Aorta (tissue), 5 donors: ENCODE measurements around the gene CBARP. TPM values are rescaled to one million over a fixed set of nuclear protein-coding genes. Genes with fewer than 3 reads are reported as not detected.

ENCODE experiments used
- ATAC-seq: fragments of 200-7000 bp; cut with Tn5 transposase; one replicate; pipeline ENCODE4 v1.9.1; 2022; ENCODE audit warnings: moderate library complexity; ENCODE audit not compliant: low FRiP score
- DNase-seq, 2 donors: peaks; one replicate each; pipeline ENCODE4 v3.0.0-alpha.2; 2020
- H3K27ac ChIP-seq, 2 donors: one replicate each; pipeline ENCODE4 v1.5.1; 2013; ENCODE audit warnings: low read length in 2 of 2, mild to moderate bottlenecking in 2 of 2, moderate library complexity in 2 of 2, control low read depth in 1 of 2, inconsistent platforms in 1 of 2, low read depth in 1 of 2
- H3K27me3 ChIP-seq, 2 donors: one replicate each; pipeline ENCODE4 v1.6.1; 2013; ENCODE audit warnings: control low read depth in 1 of 2, low read length in 1 of 2, mild to moderate bottlenecking in 1 of 2, moderate library complexity in 1 of 2; ENCODE audit not compliant: insufficient read depth in 2 of 2, control insufficient read depth in 1 of 2
- H3K36me3 ChIP-seq, 2 donors: one replicate each; pipeline ENCODE4 v1.6.1; 2013; ENCODE audit warnings: control low read depth in 1 of 2, low read length in 1 of 2, mild to moderate bottlenecking in 1 of 2; ENCODE audit not compliant: insufficient read depth in 2 of 2, control insufficient read depth in 1 of 2
- H3K4me1 ChIP-seq, 2 donors: one replicate each; pipeline ENCODE4 v1.6.1; 2013; ENCODE audit warnings: low read length in 2 of 2, control low read depth in 1 of 2, mild to moderate bottlenecking in 1 of 2, moderate library complexity in 1 of 2; ENCODE audit not compliant: insufficient read depth in 2 of 2, control insufficient read depth in 1 of 2
- H3K4me3 ChIP-seq, 2 donors: one replicate each; pipeline ENCODE4 v1.5.1; 2013; ENCODE audit warnings: low read length in 2 of 2, control low read depth in 1 of 2, mild to moderate bottlenecking in 1 of 2
- H3K9me3 ChIP-seq: one replicate; pipeline ENCODE4 v1.6.1; 2013; ENCODE audit warnings: mild to moderate bottlenecking, low read length; ENCODE audit not compliant: control insufficient read depth
- WGBS, 2 donors: extraction: QIAGEN DNeasy Blood & Tissue Kit; methylation state at CpG; one replicate each; pipeline ENCODE4 v1.1.7; 2013; 5-methylcytosine and 5-hydroxymethylcytosine counted together
- intact Hi-C, 2 donors: fragments of 100-400 bp; cut with DNase I; formaldehyde crosslinking; loops; one replicate each; pipeline versions ENCODE4 v1.14.2 to v1.15.0; 2022
- polyA plus RNA-seq, 2 donors: library from polyadenylated mRNA; stranded (reverse); fragments of 200-250 nt; gene quantifications; one replicate each; pipeline ENCODE4 v1.2.3, GENCODE V29; 2013
- total RNA-seq, 2 donors: library from RNA; stranded (reverse); fragmentation: NEBNext Ultra II Directional; extraction: Animal tissue kit (Norgen Biotek cat#: 25700); gene quantifications; one replicate each; pipeline ENCODE4 v1.2.1, GENCODE V29; 2021
- donor health status: healthy with polysubstance abuse.
- donor health status: Bipolar disorder and iron deficiency.
- donor health status: DM: no; HTN: no; CAD: no.
- donor health status: DM: no; HTN: no; CAD: no.
- donor health status: DM: yes; HTN: yes; CAD: no.

CBARP gene
- total and polyA plus RNA-seq, 4 donors, result 0.88 to 3.7 (median 2.0) TPM

GRCh38 chr19:1252221-1252820, 14.5 kb upstream of the CBARP start:
- intact Hi-C loops, result no loop called here
- H3K27ac ChIP-seq, result peak overlapping the region; percentile 93 to 97
- peak; percentile 97 for DNase-seq
- peaks cover 0 to 2% of the 10 kb centered on the region in 2 donors for H3K27me3 ChIP-seq
- peak; percentile 79 for ATAC-seq
- 0 to 1% methylated on average over 29 to 30 of the region's 30 CpGs for WGBS, 2 donors
- peak overlapping the region; percentile 87 to 93 for H3K4me3 ChIP-seq
- no peaks in the 10 kb centered on the region for H3K4me1 ChIP-seq
- peaks cover 6 to 9% of the 10 kb centered on the region in 2 donors for H3K36me3 ChIP-seq
- H3K9me3 ChIP-seq, result no peaks in the 10 kb centered on the region

- Histone ChIP-seq H3K36me3 (peaks cover 6 to 9% of the 10 kb centered on the region in 2 donors), H3K4me3 (peak overlapping the region; percentile 87 to 93), H3K4me1 (no peaks in the 10 kb centered on the region), H3K9me3 (no peaks in the 10 kb centered on the region), H3K27ac (peak overlapping the region; percentile 93 to 95), H3K27me3 (peaks cover 0 to 2% of the 10 kb centered on the region in 2 donors)
- 2 to 4% methylated on average over 35 to 41 of the region's 41 CpGs for WGBS, 2 donors
- intact Hi-C loops, result no loop called here
- ATAC-seq (no peak), DNase-seq (peak; percentile 89 to 93)
These were observed 13.8 kb upstream of the CBARP start for GRCh38 chr19:1251330-1252220.

GRCh38 chr19:1250437-1251260, 12.8 kb upstream of the CBARP start:
- 1% methylated on average over 42 to 90 of the region's 90 CpGs for WGBS, 2 donors
- intact Hi-C loops, result no loop called here
- Histone ChIP-seq H3K9me3 (no peaks in the 10 kb centered on the region), H3K36me3 (peaks cover 4 to 7% of the 10 kb centered on the region in 2 donors), H3K27me3 (peaks cover 0 to 2% of the 10 kb centered on the region in 2 donors), H3K4me1 (no peaks in the 10 kb centered on the region), H3K4me3 (peak overlapping the region; percentile 87 to 93), H3K27ac (peak overlapping the region; percentile 79 to 95)
- DNase-seq, result peak in 1 of 2 donors; percentile 76
- ATAC-seq, result no peak

GRCh38 chr19:1249990-1250436, 12.2 kb upstream of the CBARP start:
- Histone ChIP-seq H3K36me3 (peaks cover 0 to 1% of the 10 kb centered on the region in 2 donors), H3K27ac (peak overlapping the region; percentile 40 to 95), H3K27me3 (peaks cover 0 to 2% of the 10 kb centered on the region in 2 donors), H3K4me3 (peak overlapping the region; percentile 87 to 93), H3K4me1 (no peaks in the 10 kb centered on the region), H3K9me3 (no peaks in the 10 kb centered on the region)
- WGBS, 2 donors, result 0% methylated on average over 35 to 67 of the region's 67 CpGs
- intact Hi-C loops, result loop anchor here in 1 of 2 donors (1.0 kb wide), 1 partner anchor 19 kb away; the partner anchor contains the start of gene CIRBP
- ATAC-seq (no peak), DNase-seq (no peak)

GRCh38 chr19:1249298-1249989, 11.6 kb upstream of the CBARP start:
- DNase-seq, result peak; percentile 96
- Histone ChIP-seq H3K4me1 (no peaks in the 10 kb centered on the region), H3K36me3 (no peaks in the 10 kb centered on the region), H3K27ac (peak overlapping the region; percentile 92 to 94), H3K4me3 (peak overlapping the region; percentile 87 to 93), H3K27me3 (peaks cover 0 to 2% of the 10 kb centered on the region in 2 donors), H3K9me3 (no peaks in the 10 kb centered on the region)
- 0 to 1% methylated on average over 54 to 102 of the region's 102 CpGs for WGBS, 2 donors
- intact Hi-C loops, result loop anchor here in 1 of 2 donors (1.0 kb wide), 1 partner anchor 20 kb away; the partner anchor contains the start of gene CIRBP
- peak; percentile 36 for ATAC-seq

- Histone ChIP-seq H3K4me3 (peak overlapping the region; percentile 45 to 84), H3K36me3 (no peaks in the 10 kb centered on the region), H3K27me3 (peaks cover 0 to 2% of the 10 kb centered on the region in 2 donors), H3K27ac (peak overlapping the region; percentile 92 to 98), H3K9me3 (no peaks in the 10 kb centered on the region), H3K4me1 (no peaks in the 10 kb centered on the region)
- DNase-seq, result peak; percentile 90 to 95
- WGBS, 2 donors, result 0 to 1% methylated on average over 61 to 74 of the region's 74 CpGs
- ATAC-seq, result peak; percentile 19
- intact Hi-C loops, result loop anchor here in 1 of 2 donors (1.0 kb wide), 2 partner anchors 17 to 20 kb away; partner anchors contain the start of gene CIRBP
These were observed 11.0 kb upstream of the CBARP start for GRCh38 chr19:1248786-1249297.

GRCh38 chr19:1248139-1248785, 10.5 kb upstream of the CBARP start, which contains the start of gene MIDN:
TSS of gene MIDN (plus strand) at chr19:1248583. CDS start at chr19:1250297, 1,714 bp downstream.
- Histone ChIP-seq H3K9me3 (no peaks in the 10 kb centered on the region), H3K27ac (peak within 1 kb of the TSS; percentile 92 to 98), H3K27me3 (peaks cover 0 to 2% of the 10 kb centered on the region in 2 donors), H3K4me3 (peak within 1 kb of the TSS; percentile 45 to 84), H3K36me3 (no peaks in the 10 kb centered on the region), H3K4me1 (no peaks in the 10 kb centered on the region)
- DNase-seq, result peak; percentile 91 to 95
- peak; percentile 49 for ATAC-seq
- intact Hi-C loops, result loop anchor here in 1 of 2 donors (1.0 kb wide), 1 partner anchor 18 kb away; no protein-coding TSS in a partner anchor
- WGBS, 2 donors, result 1% methylated on average over 54 to 60 of the region's 60 CpGs
